ENCODE data around the gene FAM3C.

Gene FAM3C

GRCh38 chr7:121382473-121382872 lies 13.6 kb downstream of the FAM3C start:
- no peak for DNase-seq (ENCODE audit: low read depth in 1 of 2, low spot score in 1 of 2)

GRCh38 chr7:121379930-121380329 lies 16.2 kb downstream of the FAM3C start:
- DNase-seq (ENCODE audit: low read depth in 1 of 2, low spot score in 1 of 2), result no peak

GRCh38 chr7:121376979-121377378 lies 19.1 kb downstream of the FAM3C start:
- no peak for DNase-seq (ENCODE audit: low read depth in 1 of 2, low spot score in 1 of 2)

GRCh38 chr7:121373177-121373576 lies 22.9 kb downstream of the FAM3C start:
- no peak for DNase-seq (ENCODE audit: low read depth in 1 of 2, low spot score in 1 of 2)

GRCh38 chr7:121372376-121373010 lies 23.6 kb downstream of the FAM3C start:
- no peak for DNase-seq (ENCODE audit: low read depth in 1 of 2, low spot score in 1 of 2)

- DNase-seq (ENCODE audit: low read depth in 1 of 2, low spot score in 1 of 2), result no peak
Observed at GRCh38 chr7:121371883-121372282, 24.2 kb downstream of the FAM3C start.

GRCh38 chr7:121371367-121371766 lies 24.7 kb downstream of the FAM3C start:
- DNase-seq (ENCODE audit: low read depth in 1 of 2, low spot score in 1 of 2), result no peak

DNA sequence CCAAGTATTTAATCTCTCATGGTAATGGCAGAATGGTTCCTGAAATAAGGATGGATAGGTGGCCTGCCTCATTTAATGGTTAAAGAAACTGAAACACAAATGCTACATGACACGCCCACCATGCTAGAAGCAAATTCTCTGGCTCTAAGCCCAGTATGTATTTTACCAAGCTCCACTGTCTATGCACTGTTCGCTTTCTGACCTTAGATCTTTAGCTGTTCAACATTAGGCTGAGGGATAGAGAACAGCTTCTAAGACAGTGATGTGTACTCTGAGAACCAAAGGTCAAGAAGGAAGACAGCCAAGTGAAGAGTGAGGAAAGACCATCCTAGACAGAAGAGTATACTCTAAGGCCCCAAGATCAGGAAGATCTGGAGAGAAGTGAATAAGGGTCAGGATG lies 26.6 kb downstream of the FAM3C start:
- no peak for DNase-seq (ENCODE audit: low read depth in 1 of 2, low spot score in 1 of 2)

- DNase-seq (ENCODE audit: low read depth in 1 of 2, low spot score in 1 of 2), result no peak
Observed at GRCh38 chr7:121366852-121367431, 29.2 kb downstream of the FAM3C start.

GRCh38 chr7:121360564-121360963 lies 35.5 kb downstream of the FAM3C start:
- no peak for DNase-seq (ENCODE audit: low read depth in 1 of 2, low spot score in 1 of 2)

DNA sequence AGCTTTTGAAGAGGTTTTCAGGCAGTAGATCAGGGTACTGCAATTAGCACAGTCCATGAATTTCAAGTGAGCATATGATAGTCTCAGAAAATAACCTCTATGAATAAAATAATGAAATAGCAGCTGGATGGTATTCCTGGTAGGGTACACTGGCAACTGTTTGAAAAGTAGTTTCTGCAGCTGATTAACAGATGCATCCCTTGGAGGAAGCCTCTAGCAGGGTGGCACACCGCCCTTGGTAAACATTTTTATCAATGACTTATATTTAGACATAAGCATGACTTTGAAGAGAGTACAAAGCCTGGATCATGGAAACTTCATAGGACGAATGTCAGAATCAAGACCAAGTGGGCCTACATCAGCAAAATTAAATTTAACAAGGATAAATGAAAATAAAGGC lies 40.5 kb downstream of the FAM3C start:
- no peak for DNase-seq (ENCODE audit: low read depth in 1 of 2, low spot score in 1 of 2)

GRCh38 chr7:121352323-121352722 lies 43.8 kb downstream of the FAM3C start:
- DNase-seq (ENCODE audit: low read depth in 1 of 2, low spot score in 1 of 2), result no peak

- no peak for DNase-seq (ENCODE audit: low read depth in 1 of 2, low spot score in 1 of 2)
Observed at GRCh38 chr7:121351682-121352081, 44.4 kb downstream of the FAM3C start.

GRCh38 chr7:121344497-121344896 lies 51.6 kb downstream of the FAM3C start:
- no peak for DNase-seq (ENCODE audit: low read depth in 1 of 2, low spot score in 1 of 2)

GRCh38 chr7:121344093-121344492 lies 52.0 kb downstream of the FAM3C start:
- DNase-seq (ENCODE audit: low read depth in 1 of 2, low spot score in 1 of 2), result no peak

- no peak for DNase-seq (ENCODE audit: low read depth in 1 of 2, low spot score in 1 of 2)
Observed at GRCh38 chr7:121343302-121343701, 52.8 kb downstream of the FAM3C start.

- no peak for DNase-seq (ENCODE audit: low read depth in 1 of 2, low spot score in 1 of 2)
Observed at GRCh38 chr7:121342631-121343030, 53.5 kb downstream of the FAM3C start.

GRCh38 chr7:121341933-121342332 lies 54.2 kb downstream of the FAM3C start:
- no peak for DNase-seq (ENCODE audit: low read depth in 1 of 2, low spot score in 1 of 2)

GRCh38 chr7:121339082-121339481 lies 57.0 kb downstream of the FAM3C start:
- DNase-seq (ENCODE audit: low read depth in 1 of 2, low spot score in 1 of 2), result no peak

DNA sequence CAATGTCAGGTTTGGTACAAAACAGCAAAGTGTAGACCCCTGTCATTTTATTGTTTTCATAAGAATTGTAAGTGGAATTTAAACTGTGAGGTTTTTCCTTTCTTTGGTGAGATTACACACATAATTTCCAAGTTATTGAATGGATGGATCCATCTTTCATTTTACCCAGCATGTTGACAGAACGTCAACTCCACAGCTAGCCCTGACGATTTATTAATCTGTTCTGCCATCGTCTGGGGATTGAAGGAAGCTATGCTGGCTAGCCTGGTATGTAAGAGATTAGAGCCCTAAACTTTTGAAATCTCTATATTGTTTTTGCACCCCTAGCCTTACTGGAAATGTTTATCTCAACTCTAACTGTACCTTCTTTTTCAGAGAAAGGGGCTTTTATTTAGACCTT lies 58.7 kb downstream of the FAM3C start:
- no peak for DNase-seq (ENCODE audit: low read depth in 1 of 2, low spot score in 1 of 2)

- no peak for DNase-seq (ENCODE audit: low read depth in 1 of 2, low spot score in 1 of 2)
Observed at GRCh38 chr7:121336579-121336978, 59.5 kb downstream of the FAM3C start.

DNA sequence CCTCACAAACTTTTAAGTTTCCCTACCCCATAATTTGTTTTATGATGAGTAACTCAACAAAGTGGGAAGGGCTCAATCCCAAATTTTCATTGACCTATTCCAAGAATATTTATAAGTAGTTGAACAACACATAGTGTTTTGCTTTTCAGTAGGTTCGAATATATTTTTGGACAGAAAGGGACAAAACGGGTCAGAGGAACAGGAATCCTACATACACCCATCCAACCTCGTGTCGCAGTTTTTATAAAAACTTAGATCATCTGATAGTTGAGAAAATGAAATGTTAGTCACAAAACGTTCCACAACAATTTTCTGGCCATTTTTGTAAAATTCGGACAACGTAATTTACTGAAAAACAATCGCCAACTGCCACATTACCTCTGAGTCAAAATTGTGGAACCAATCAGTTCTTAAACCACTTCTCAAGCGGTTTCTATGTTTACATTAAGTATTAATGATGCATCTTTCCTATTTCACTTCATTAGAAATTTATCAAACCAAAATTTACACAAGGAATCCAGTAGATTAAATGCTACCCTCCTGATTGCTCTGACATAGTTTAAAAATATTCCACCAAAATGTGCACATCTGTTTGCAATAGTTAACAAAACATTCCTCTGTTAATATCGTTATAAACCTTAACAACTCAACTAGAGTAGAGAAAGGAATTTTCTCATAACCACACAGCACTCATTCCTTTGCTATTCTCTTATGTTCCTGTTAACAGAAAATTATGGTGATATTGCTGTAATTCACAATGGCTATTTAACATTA lies 61.0 kb downstream of the FAM3C start:
- no peak for DNase-seq (ENCODE audit: low read depth in 1 of 2, low spot score in 1 of 2)

- DNase-seq (ENCODE audit: low read depth in 1 of 2, low spot score in 1 of 2), result no peak
Observed at GRCh38 chr7:121334376-121334775, 61.7 kb downstream of the FAM3C start.

Data from activated T-helper 1 cell treated with anti-CD3 and anti-CD28 coated beads, Interleukin-2, amount 50 U/mL, for 16 hours (primary cell).